ENCODE measurements around the gene UNC79.

- TF ChIP-seq POLR2A (IDR thresholded peaks at IDR 0.05): no peak
- no peak for TF ChIP-seq CTCF (IDR thresholded peaks at IDR 0.05)
- TF ChIP-seq EP300 (IDR thresholded peaks at IDR 0.05): no peak
Observed at GRCh38 chr14:93532541-93532940, 101.8 kb downstream of the UNC79 start.

Measured in ovary (tissue), 3 donors.